HG03558 (cell line): ENCODE results near the gene ZNF787.

Source experiments
- ATAC-seq: cut with Tn5 transposase; IDR thresholded peaks from one replicate; pipeline ENCODE4 v1.9.1; 2021; ENCODE audit warnings: moderate number of reproducible peaks; ENCODE audit not compliant: unreplicated experiment; ENCODE audit errors: extremely low read depth

Gene ZNF787

GRCh38 chr19:56144831-56145230 lies 23.7 kb upstream of the ZNF787 start:
- ATAC-seq: no peak

GRCh38 chr19:56144376-56144775 lies 23.3 kb upstream of the ZNF787 start:
- no peak for ATAC-seq

- ATAC-seq: no peak
Observed at GRCh38 chr19:56142897-56143434, 21.9 kb upstream of the ZNF787 start.

- ATAC-seq: no peak
Observed at GRCh38 chr19:56142087-56142787, 21.1 kb upstream of the ZNF787 start.

- ATAC-seq: no peak
Observed at GRCh38 chr19:56141417-56141993, 20.4 kb upstream of the ZNF787 start.

- peak; percentile 81 for ATAC-seq
Observed at GRCh38 chr19:56140583-56141416, 19.7 kb upstream of the ZNF787 start, which contains the start of gene ZNF444. TSS of gene ZNF444 (plus strand) at chr19:56141287. CDS start at chr19:56146912, 5,625 bp downstream.

- ATAC-seq: no peak
Observed at GRCh38 chr19:56139847-56140582, 18.9 kb upstream of the ZNF787 start.

GRCh38 chr19:56138069-56138468 lies 17.0 kb upstream of the ZNF787 start:
- ATAC-seq: no peak

- ATAC-seq: no peak
Observed at GRCh38 chr19:56137405-56137804, 16.3 kb upstream of the ZNF787 start.

GRCh38 chr19:56136362-56136761 lies 15.3 kb upstream of the ZNF787 start:
- no peak for ATAC-seq

- no peak for ATAC-seq
Observed at GRCh38 chr19:56134654-56134921, 13.5 kb upstream of the ZNF787 start.

GRCh38 chr19:56133858-56134653 lies 13.0 kb upstream of the ZNF787 start:
- no peak for ATAC-seq

GRCh38 chr19:56132316-56132822 lies 11.3 kb upstream of the ZNF787 start:
- no peak for ATAC-seq

GRCh38 chr19:56131651-56132050 lies 10.6 kb upstream of the ZNF787 start:
- ATAC-seq: no peak

- ATAC-seq: no peak
Observed at GRCh38 chr19:56130006-56130405, 8.9 kb upstream of the ZNF787 start.

- no peak for ATAC-seq
Observed at GRCh38 chr19:56126983-56127780, 6.1 kb upstream of the ZNF787 start.

- ATAC-seq: no peak
Observed at GRCh38 chr19:56125806-56126590, 4.9 kb upstream of the ZNF787 start.

GRCh38 chr19:56124578-56124977 lies 3.5 kb upstream of the ZNF787 start:
- no peak for ATAC-seq
